Skeletal muscle satellite cell (primary cell): Measurements from ENCODE around the gene PDCD6IP.

Experiments
- H3K27me3 ChIP-seq: 2 replicates; pipeline ENCODE4 v1.7.0; 2013; ENCODE audit warnings: low read length; ENCODE audit not compliant: control insufficient read depth, insufficient read depth
- H3K36me3 ChIP-seq: 2 replicates; pipeline ENCODE4 v1.7.0; 2013; ENCODE audit warnings: mild to moderate bottlenecking, control low read depth, low read length; ENCODE audit not compliant: insufficient read depth
- H3K4me1 ChIP-seq: 2 replicates; pipeline ENCODE4 v1.7.0; 2013; ENCODE audit warnings: low read length; ENCODE audit not compliant: control insufficient read depth, insufficient read depth
- H3K4me2 ChIP-seq: 2 replicates; pipeline ENCODE4 v1.7.0; 2013; ENCODE audit warnings: mild to moderate bottlenecking, low read length
- H3K4me3 ChIP-seq: 2 replicates; pipeline ENCODE4 v1.7.0; 2013; ENCODE audit warnings: low read length
- H3K9ac ChIP-seq: 2 replicates; pipeline ENCODE4 v1.7.0; 2013; ENCODE audit warnings: mild to moderate bottlenecking, low read depth, low read length, moderate library complexity
- H3K9me3 ChIP-seq: replicated peaks from 2 replicates; pipeline ENCODE4 v1.7.0; 2013; ENCODE audit warnings: mild to moderate bottlenecking, control low read depth, low read length

Gene PDCD6IP

DNA sequence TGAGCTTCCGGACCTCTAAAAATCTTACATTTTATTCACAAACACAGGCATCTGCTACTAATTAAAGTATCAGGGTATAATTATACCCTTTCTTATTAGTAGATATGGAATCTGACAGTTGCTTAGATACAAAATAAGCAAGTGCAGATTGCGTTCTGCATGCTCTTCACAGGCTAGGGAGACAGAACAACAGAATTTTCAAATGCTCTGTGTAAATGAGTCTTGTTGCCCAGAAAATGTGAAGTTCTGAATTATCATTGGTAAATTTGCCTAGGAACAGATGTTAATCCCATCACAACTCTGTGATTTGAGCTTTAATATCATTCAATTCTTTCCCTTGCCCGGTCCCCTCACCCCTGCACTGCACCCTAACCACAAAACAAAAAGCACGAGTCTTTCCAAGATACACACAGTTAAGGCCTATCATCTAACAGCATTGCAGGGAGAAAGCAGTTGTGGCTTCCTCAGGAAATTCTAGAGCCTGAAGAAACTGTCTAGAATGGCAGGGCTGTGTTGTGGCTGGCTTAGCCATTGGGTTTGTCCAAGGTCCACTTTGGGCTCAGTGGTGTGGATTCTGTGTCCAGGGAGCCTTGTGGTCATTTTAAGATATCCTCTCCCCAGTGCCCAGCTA is 119.8 kb downstream of the PDCD6IP start:
- Histone ChIP-seq H3K36me3 (no peaks in the 10 kb centered on the region), H3K9ac (no peak overlapping the region), H3K9me3 (no peaks in the 10 kb centered on the region), H3K4me2 (no peak overlapping the region), H3K4me3 (no peak overlapping the region), H3K27me3 (no peaks in the 10 kb centered on the region), H3K4me1 (no peaks in the 10 kb centered on the region)
